NCI-H524 (cell line): Measurements from ENCODE around the gene DPP10.
"Not testable (repeated sequence)": the region's sequence is repeated elsewhere in the genome, so short reads cannot be mapped to it uniquely, and the experiment has no call there.

ENCODE experiments used
- DNase-seq, 2 experiments: peaks; one replicate each; lab custom pipeline; 2025; lab: John Stamatoyannopoulos, UW

Gene DPP10

GRCh38 chr2:114515882-114516281, 73.4 kb downstream of the DPP10 start:
- no peak for DNase-seq

DNA sequence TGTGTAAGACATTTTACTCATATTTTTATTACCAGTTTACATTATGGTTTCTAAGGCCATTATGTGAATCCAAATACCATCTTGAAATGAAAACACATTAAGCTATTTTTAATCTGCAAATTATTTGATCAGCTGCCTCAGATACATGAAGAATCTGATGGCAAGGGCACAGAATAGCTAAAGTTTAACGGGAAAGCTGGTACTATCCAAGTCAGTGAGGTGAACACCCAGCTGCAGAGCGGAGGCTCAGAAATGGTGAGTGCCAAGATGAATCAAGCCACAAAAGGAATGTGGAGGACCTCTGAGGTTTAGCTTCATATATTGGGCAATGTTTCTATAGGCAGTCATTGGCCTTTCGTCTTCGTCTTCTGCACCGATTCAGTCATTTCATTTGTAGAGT, 75.1 kb downstream of the DPP10 start:
- DNase-seq = no peak

DNA sequence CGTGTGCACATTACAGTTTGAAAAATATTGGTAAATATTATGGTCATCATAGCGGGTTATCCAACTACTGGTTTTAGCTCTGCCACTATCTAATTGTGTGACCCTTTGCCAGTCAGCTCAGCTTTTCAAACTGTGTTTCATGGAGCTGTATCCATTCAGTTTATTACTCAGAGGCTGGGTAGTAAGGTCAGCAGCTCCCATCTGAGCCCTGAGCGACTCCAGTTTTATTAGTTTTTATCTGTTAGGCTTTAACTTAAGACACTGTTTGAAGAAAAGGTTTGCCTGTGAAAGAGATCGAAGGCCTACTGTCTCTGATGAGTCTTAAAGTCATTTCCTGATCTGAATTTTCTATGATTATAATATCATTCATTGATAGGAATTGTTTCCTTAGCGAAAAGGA, 76.3 kb downstream of the DPP10 start:
- no peak for DNase-seq

GRCh38 chr2:114522612-114523011, 80.2 kb downstream of the DPP10 start:
- not testable (repeated sequence) for DNase-seq

- DNase-seq = no peak
Observed at GRCh38 chr2:114525955-114526354, 83.5 kb downstream of the DPP10 start.

GRCh38 chr2:114526841-114527240, 84.4 kb downstream of the DPP10 start:
- no peak for DNase-seq

GRCh38 chr2:114527330-114527983, 85.0 kb downstream of the DPP10 start:
- no peak for DNase-seq

GRCh38 chr2:114534116-114535084, 92.0 kb downstream of the DPP10 start:
- DNase-seq = no peak

- no peak for DNase-seq
Observed at GRCh38 chr2:114537777-114538176, 95.3 kb downstream of the DPP10 start.

GRCh38 chr2:114542695-114543094, 100.3 kb downstream of the DPP10 start:
- no peak for DNase-seq

DNA sequence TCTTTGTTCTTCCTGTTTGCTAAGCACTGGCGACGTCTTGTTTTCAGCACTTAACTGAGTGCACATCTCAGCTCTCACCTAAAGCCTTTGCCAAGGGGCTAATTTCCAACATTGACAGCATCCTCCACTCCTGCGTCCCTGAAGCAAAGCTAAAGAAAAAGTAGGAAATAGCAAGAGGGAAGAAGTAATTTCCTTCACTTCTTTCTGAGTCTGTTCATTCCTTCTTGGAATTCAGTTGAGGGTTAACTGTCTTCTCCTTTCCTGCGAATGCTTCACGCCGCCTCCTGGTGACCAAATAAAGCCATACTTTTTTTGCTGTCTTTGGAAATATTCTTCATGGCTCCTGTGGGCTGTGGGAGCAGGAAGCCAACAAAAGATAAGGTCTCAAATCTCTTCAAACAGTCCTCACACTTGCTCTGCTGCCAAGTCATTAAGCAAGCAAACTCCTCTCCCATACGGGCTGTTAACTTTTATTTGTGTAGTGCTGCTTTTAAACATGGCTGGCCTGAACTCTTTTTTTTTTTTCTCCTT, 100.9 kb downstream of the DPP10 start:
- peak in 1 of 2 experiments; percentile 7 for DNase-seq

- peak in 1 of 2 experiments; percentile 14 for DNase-seq
Observed at GRCh38 chr2:114545052-114545451, 102.6 kb downstream of the DPP10 start.

- DNase-seq = no peak
Observed at GRCh38 chr2:114546531-114546930, 104.1 kb downstream of the DPP10 start.

DNA sequence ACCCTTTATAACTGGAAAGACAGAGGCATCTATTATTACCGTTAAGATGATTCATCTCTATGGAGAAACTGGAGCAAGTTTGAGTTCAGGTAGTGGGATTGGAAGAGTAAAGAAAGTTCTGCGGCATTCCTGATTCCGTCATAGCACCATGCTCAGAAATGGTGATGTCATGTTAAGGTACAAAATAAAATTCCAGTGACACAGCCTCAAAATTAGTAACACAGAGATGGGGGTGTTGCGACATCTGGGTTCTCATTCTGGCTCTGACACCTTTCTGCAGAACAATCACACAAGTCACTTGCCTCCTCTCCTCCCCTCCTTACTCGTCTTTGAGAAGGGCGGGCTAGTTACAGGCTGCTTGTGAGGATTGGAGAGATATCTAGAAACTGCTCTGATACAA, 105.7 kb downstream of the DPP10 start:
- no peak for DNase-seq

GRCh38 chr2:114550364-114550763, 107.9 kb downstream of the DPP10 start:
- DNase-seq = no peak

DNA sequence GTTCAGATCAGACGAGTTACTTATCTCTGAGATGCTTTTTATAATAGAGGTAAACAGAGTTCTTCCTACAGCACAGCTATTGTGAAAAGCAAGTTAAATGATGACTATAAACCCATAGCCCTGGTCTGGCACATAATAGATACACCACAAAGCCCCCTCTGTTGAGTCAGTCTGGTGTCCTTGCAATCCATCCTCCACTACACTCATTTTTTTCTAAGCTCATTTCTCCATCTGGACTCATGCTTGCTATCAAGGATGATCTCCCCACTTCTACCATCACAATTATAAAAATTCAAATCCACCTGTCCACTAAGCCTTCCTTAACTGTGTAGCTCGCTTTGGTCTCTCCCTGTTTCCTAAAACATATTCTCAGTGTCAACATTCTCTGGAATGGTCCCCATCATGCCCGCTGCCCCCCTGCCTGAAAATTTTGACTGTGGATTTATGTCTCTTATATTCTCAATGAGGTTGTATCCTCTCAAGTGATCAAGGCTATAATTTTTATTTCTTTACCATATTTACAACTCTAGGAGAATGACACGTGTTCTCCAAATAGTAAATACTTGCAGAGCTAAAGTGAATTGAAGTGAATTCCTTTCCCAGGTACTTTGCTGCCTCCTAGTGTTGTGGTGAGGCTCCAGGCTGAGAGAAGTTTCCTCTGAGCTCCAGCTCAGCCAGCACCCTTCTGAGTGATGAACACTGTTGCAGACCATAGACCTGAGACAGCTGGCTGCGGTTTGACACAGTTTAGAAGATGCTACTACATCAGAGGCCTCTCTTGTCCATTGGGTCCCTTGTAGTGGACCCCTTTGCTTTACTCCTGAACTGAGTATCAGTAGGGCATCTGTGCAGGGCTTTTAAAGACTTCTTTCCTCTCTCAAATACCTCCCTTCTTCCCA, 108.7 kb downstream of the DPP10 start:
- DNase-seq = peak in 1 of 2 experiments; percentile 71

GRCh38 chr2:114553027-114553426, 110.6 kb downstream of the DPP10 start:
- peak; percentile 28 to 76 for DNase-seq

DNA sequence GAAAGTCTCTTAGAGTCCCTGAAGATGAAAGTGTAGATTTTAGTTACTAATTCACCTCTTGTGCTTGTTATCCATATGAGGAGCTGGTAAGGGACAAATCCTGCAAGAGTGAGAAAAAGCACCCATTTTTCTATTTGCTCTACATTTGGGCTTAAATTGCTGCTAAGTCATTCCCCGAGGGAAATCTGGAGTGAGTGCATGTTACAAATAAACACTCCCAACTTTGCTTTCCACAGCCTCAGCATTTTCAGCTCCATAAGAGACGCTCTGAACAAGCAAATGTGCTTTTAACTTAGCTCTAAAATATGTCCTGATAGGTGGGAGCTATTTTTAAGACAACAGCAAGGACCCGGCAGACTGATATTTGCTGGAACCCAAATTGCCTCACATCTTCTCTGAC, 126.7 kb downstream of the DPP10 start:
- no peak for DNase-seq

GRCh38 chr2:114577657-114578056, 135.2 kb downstream of the DPP10 start:
- DNase-seq = no peak

GRCh38 chr2:114579542-114579941, 137.1 kb downstream of the DPP10 start:
- no peak for DNase-seq

- DNase-seq = no peak
Observed at GRCh38 chr2:114580691-114581090, 138.2 kb downstream of the DPP10 start.

DNA sequence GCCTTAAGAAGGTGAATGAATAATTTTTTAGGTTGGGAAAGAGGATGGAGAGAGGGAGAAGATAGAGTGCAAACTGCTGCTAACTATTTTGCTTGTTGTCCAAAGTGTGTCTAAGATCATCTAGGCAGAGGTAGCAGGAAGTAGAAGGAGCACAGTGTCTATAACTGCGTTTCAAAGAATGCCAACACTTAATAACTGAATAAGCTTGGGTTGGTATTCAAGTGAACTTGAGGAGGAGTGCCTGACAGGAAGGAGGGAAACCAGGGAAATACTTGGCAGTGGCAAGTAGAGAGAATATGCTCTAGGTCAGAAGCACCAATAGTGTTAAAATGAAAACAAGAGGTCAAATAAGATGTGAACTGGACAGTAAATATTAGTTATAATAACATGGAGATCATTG, 155.9 kb downstream of the DPP10 start:
- DNase-seq = no peak
